ENCODE data around the gene DOCK7.
"Not testable (repeated sequence)": the region's sequence is repeated elsewhere in the genome, so short reads cannot be mapped to it uniquely, and the experiment has no call there.

Gene DOCK7

DNA sequence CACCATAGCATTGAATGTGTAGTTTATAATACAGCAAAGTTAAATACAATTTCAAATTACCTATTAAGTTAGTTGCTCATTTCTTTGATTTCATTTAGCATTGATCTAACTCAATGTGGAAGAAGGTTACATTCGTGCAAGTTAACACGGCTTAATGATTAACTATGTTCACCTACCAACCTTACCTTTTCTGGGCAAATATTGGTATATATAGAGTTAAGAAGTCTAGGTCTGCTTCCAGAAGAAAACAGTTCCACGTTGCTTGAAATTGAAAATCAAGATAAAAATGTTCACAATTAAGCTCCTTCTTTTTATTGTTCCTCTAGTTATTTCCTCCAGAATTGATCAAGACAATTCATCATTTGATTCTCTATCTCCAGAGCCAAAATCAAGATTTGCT, 90.9 kb downstream of the DOCK7 start, which contains the start of gene ANGPTL3:
Gene ANGPTL3 (plus strand): TSS at position 240 of the 400 bp plus-strand sequence. CDS start 47 bp downstream, at position 287.
- no peaks in the 10 kb centered on the region for H3K9me3 ChIP-seq (ENCODE audit: control insufficient read depth, low read length)
- H3K4me3 ChIP-seq (ENCODE audit: low read length) = no peak within 1 kb of the TSS
- no peaks in the 10 kb centered on the region for H3K27me3 ChIP-seq (ENCODE audit: control insufficient read depth, insufficient read depth, low read length)
- H3K4me1 ChIP-seq (ENCODE audit: control insufficient read depth, insufficient read depth, low read length) = no peaks in the 10 kb centered on the region
- no peaks in the 10 kb centered on the region for H3K36me3 ChIP-seq (ENCODE audit: control insufficient read depth, insufficient read depth, low read length)
- no peak within 1 kb of the TSS for H3K9ac ChIP-seq (ENCODE audit: low read length)

DNA sequence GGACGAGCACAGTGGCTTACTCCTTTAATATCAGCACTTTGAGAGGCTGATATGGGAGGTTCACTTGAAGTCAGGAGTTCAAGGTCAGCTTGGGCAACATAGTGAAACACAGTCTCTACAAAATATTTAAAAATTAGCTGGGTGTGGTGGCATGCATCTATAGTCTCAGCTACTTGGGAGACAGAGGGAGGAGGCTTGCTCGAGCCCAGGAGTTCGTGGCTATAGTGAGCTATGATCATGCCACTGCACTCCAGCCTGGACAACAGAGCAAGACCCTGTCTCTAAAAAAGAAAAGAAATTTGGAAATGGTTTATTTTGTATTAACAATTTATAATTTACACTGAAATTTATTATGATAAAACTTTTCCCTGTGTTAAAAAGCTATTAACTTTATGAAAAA, 92.5 kb downstream of the DOCK7 start:
- Histone ChIP-seq H3K36me3 (ENCODE audit: control insufficient read depth, insufficient read depth, low read length) (no peaks in the 10 kb centered on the region), H3K4me1 (ENCODE audit: control insufficient read depth, insufficient read depth, low read length) (no peaks in the 10 kb centered on the region), H3K27me3 (ENCODE audit: control insufficient read depth, insufficient read depth, low read length) (no peaks in the 10 kb centered on the region), H3K4me3 (ENCODE audit: low read length) (no peak overlapping the region), H3K9ac (ENCODE audit: low read length) (no peak overlapping the region), H3K9me3 (ENCODE audit: control insufficient read depth, low read length) (no peaks in the 10 kb centered on the region)

DNA sequence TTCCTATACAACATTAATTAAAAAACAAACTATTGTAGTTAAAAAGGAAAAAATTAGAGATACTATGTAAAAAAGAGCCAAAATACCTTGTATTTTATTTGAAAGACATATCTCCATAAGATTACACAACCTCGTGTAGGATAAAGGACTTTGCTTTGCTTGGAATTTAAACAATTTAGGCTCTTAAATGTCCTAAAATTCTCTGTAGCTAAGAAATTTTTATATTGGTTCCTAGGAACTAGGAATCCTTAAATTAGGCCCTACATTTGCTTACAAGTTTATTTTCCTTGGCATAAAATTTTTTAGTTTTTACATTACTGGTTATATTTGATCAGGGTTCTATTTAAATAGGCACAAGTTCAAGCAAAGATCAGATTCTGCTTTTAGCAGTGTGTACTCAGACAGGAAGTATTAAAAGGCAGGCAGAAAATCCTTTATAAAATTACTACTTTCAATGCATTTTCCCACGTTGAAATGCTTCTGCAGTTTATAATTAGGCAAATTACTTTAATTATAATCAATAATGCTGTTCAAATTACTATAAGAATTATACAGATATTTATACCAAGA, 94.3 kb downstream of the DOCK7 start:
- H3K27me3 ChIP-seq (ENCODE audit: control insufficient read depth, insufficient read depth, low read length) = no peaks in the 10 kb centered on the region
- no peak overlapping the region for H3K9ac ChIP-seq (ENCODE audit: low read length)
- H3K4me3 ChIP-seq (ENCODE audit: low read length) = no peak overlapping the region
- no peaks in the 10 kb centered on the region for H3K4me1 ChIP-seq (ENCODE audit: control insufficient read depth, insufficient read depth, low read length)
- H3K36me3 ChIP-seq (ENCODE audit: control insufficient read depth, insufficient read depth, low read length) = no peaks in the 10 kb centered on the region
- H3K9me3 ChIP-seq (ENCODE audit: control insufficient read depth, low read length) = no peaks in the 10 kb centered on the region

DNA sequence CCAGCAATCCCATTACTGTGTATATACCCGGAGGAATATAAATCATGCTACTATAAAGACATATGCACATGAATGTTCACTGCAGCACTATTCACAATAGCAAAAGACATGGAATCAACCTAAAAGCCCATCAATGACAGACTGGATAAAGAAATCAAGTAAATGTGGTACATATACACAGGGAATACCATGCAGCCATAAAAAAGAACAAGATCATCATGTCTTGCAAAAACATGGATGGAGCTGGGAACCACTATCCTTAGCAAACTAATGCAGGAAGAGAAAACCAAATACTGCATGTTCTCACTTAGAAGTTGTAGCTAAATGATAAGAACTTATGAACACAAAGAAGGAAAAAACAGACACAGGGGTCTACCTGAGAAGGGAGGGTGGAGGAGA, 97.2 kb downstream of the DOCK7 start:
- no peaks in the 10 kb centered on the region for H3K4me1 ChIP-seq (ENCODE audit: control insufficient read depth, insufficient read depth, low read length)
- no peaks in the 10 kb centered on the region for H3K36me3 ChIP-seq (ENCODE audit: control insufficient read depth, insufficient read depth, low read length)
- H3K9ac ChIP-seq (ENCODE audit: low read length) = no peak overlapping the region
- no peak overlapping the region for H3K4me3 ChIP-seq (ENCODE audit: low read length)
- H3K9me3 ChIP-seq (ENCODE audit: control insufficient read depth, low read length) = no peaks in the 10 kb centered on the region
- no peaks in the 10 kb centered on the region for H3K27me3 ChIP-seq (ENCODE audit: control insufficient read depth, insufficient read depth, low read length)

DNA sequence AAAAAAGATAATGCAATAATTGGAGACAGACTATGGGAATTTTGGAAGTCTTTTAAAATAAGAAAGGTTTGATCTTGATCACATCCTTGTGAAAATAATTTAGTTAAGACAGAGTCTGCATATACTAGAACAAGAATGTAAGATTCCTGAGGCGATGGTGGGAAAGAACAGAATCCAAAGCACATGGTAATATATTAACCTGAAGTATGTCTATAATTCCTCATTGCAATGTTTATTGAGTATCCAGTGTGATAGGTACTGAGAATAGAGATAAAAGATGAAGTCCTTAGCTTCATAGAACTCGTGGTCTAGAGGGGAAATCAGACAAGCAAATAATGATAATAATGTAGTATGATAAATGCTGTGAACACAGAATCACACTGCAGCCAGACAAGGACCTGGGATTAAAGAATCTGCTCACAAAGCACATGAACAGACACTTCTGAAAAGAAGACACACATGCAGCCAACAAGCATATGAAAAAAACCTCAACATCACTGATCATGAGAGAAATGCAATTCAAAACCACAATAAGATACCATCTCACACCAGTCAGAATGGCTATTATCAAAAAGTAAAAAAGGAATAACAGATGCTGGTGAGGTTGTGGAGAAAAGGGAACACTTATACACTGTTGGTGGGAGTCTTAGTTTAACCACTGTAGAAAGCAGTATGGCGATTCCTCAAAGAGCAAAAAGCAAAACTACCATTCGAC, 97.8 kb downstream of the DOCK7 start:
- H3K4me1 ChIP-seq (ENCODE audit: control insufficient read depth, insufficient read depth, low read length) = no peaks in the 10 kb centered on the region
- no peaks in the 10 kb centered on the region for H3K27me3 ChIP-seq (ENCODE audit: control insufficient read depth, insufficient read depth, low read length)
- no peak overlapping the region for H3K4me3 ChIP-seq (ENCODE audit: low read length)
- H3K36me3 ChIP-seq (ENCODE audit: control insufficient read depth, insufficient read depth, low read length) = no peaks in the 10 kb centered on the region
- H3K9me3 ChIP-seq (ENCODE audit: control insufficient read depth, low read length) = no peaks in the 10 kb centered on the region
- H3K9ac ChIP-seq (ENCODE audit: low read length) = no peak overlapping the region

DNA sequence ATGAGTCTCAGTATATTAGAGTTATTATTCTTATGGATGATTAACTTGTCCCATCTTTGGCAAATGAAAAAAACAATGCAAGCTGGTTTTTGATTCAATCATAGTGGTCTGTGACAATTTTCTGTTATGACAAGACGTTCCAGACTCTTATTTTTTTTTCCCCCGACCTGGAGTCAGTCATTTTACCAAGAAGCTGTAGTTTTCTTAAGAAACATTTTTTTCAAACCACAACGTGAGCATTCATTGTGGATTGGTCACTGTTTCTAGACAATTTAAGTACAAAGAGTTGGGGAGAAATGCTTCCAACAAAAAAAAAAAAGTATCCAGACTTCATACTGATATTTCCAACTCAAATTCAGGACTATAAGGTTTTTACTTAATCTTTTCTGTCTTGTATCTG, 98.9 kb downstream of the DOCK7 start:
- no peaks in the 10 kb centered on the region for H3K27me3 ChIP-seq (ENCODE audit: control insufficient read depth, insufficient read depth, low read length)
- no peaks in the 10 kb centered on the region for H3K9me3 ChIP-seq (ENCODE audit: control insufficient read depth, low read length)
- no peak overlapping the region for H3K4me3 ChIP-seq (ENCODE audit: low read length)
- no peaks in the 10 kb centered on the region for H3K4me1 ChIP-seq (ENCODE audit: control insufficient read depth, insufficient read depth, low read length)
- H3K9ac ChIP-seq (ENCODE audit: low read length) = no peak overlapping the region
- no peaks in the 10 kb centered on the region for H3K36me3 ChIP-seq (ENCODE audit: control insufficient read depth, insufficient read depth, low read length)

DNA sequence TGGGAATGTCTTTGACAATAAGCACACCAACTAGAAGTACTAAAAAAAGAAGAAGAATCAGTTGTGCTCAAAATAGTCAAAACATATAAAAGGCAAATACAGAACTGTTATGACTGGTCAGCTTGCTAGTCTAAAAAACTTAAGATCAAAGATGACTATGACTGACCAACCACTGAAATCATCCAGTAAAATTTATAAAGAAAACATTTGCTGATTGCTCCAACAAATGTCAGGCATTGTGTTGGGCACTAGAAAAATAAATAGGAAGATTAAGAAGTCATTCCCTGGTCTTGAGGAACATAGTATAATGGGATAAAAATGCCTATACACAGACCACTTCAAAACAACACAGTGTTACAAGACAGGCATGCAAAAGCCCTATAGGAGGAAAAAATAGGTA, 100.2 kb downstream of the DOCK7 start:
- no peaks in the 10 kb centered on the region for H3K4me1 ChIP-seq (ENCODE audit: control insufficient read depth, insufficient read depth, low read length)
- H3K9ac ChIP-seq (ENCODE audit: low read length) = no peak overlapping the region
- no peaks in the 10 kb centered on the region for H3K27me3 ChIP-seq (ENCODE audit: control insufficient read depth, insufficient read depth, low read length)
- H3K4me3 ChIP-seq (ENCODE audit: low read length) = no peak overlapping the region
- H3K9me3 ChIP-seq (ENCODE audit: control insufficient read depth, low read length) = no peaks in the 10 kb centered on the region
- no peaks in the 10 kb centered on the region for H3K36me3 ChIP-seq (ENCODE audit: control insufficient read depth, insufficient read depth, low read length)

DNA sequence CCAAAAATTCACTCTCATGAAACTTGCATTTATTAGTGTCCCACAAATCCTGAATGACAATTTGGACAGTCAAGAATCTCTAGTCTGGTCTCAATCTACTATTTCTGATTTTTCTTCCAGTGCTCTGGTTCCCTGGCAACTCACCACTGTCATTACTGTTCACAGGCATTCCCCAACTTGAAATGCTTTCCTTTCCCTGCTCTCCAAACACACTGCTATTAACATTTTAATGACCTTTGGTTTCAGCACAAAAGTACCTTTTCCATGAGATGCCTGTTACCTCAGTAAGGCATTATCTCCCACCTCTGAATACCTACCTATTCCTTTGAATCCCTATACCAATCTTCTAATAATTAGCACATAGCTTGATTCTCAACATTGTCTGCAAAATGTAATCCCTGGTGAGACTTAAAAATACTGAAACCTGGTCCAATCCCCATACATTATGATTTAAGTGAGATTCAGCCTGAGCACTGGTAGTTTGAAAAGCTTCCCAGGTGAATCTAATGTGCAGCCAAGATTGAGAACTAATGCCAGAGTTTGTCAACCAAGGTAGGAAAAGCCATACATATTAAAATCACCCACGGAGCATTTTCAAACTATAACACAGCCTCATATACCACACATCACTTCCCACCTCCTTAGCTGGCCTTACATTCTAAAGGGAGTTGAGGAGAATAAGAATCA, 102.6 kb downstream of the DOCK7 start:
- H3K36me3 ChIP-seq (ENCODE audit: control insufficient read depth, insufficient read depth, low read length) = no peaks in the 10 kb centered on the region
- H3K27me3 ChIP-seq (ENCODE audit: control insufficient read depth, insufficient read depth, low read length) = no peaks in the 10 kb centered on the region

DNA sequence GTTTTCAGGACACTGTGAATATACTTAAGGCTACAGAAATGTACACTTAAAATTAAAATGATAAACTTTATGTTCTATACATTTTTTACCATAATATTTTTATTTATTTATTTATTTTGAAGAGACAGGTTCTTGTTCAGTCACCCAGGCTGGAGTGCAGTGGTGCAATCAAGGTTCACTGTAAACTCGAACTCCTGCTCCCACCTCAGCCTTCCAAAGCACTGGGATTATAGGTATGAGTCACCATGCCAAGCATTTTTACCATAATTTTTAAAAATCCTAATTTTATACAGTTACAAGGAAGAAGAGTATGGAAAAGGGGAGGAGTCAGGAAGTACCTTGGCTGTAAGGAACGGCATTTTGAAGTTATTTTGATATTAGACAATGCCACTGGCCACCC, 114.5 kb downstream of the DOCK7 start:
- no peaks in the 10 kb centered on the region for H3K36me3 ChIP-seq (ENCODE audit: control insufficient read depth, insufficient read depth, low read length)
- no peaks in the 10 kb centered on the region for H3K27me3 ChIP-seq (ENCODE audit: control insufficient read depth, insufficient read depth, low read length)
- no peaks in the 10 kb centered on the region for H3K9me3 ChIP-seq (ENCODE audit: control insufficient read depth, low read length)
- no peak overlapping the region for H3K4me3 ChIP-seq (ENCODE audit: low read length)
- no peaks in the 10 kb centered on the region for H3K4me1 ChIP-seq (ENCODE audit: control insufficient read depth, insufficient read depth, low read length)
- no peak overlapping the region for H3K9ac ChIP-seq (ENCODE audit: low read length)

More for the DNA sequence above, 102.6 kb downstream of the DOCK7 start:
- no peaks in the 10 kb centered on the region for H3K9me3 ChIP-seq (ENCODE audit: control insufficient read depth, low read length)
- no peak overlapping the region for H3K4me3 ChIP-seq (ENCODE audit: low read length)
- no peak overlapping the region for H3K9ac ChIP-seq (ENCODE audit: low read length)
- H3K4me1 ChIP-seq (ENCODE audit: control insufficient read depth, insufficient read depth, low read length) = no peaks in the 10 kb centered on the region

DNA sequence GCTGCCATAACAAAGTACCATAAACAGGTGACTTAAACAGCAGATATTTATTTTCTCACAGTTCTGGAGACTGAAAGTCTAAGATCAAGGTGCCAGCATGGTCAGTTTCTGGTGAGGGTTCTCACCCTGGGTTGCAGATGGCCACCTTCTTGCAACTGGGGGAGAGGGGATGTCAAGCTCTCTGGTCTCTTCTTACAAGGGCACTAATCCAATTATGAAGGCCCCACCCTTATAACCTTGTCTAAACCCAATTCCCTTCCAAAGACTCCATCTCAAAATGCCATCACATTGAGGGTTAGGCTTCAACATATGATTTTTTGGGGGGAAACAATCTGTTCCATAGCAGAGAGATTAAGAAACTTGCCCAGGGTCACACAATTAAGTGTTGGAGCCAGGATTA, 115.7 kb downstream of the DOCK7 start:
- no peaks in the 10 kb centered on the region for H3K36me3 ChIP-seq (ENCODE audit: control insufficient read depth, insufficient read depth, low read length)
- no peak overlapping the region for H3K4me3 ChIP-seq (ENCODE audit: low read length)
- no peaks in the 10 kb centered on the region for H3K9me3 ChIP-seq (ENCODE audit: control insufficient read depth, low read length)
- no peaks in the 10 kb centered on the region for H3K4me1 ChIP-seq (ENCODE audit: control insufficient read depth, insufficient read depth, low read length)
- no peaks in the 10 kb centered on the region for H3K27me3 ChIP-seq (ENCODE audit: control insufficient read depth, insufficient read depth, low read length)
- no peak overlapping the region for H3K9ac ChIP-seq (ENCODE audit: low read length)

DNA sequence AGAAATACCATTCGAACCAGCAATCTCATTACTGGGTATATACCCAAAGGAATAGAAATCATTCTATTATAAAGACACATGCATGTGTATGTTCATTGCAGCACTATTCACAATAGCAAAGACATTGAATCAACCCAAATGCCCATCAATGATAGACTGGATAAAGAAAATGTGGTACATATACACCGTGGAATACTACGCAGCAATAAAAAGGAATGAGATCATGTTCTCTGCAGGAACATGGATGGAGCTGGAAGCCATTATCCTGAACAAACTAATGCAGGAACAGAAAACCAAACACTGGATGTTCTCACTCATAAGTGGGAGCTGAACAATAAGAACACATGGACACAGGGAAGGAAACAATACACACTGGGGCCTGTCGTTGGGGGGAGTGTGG, 116.7 kb downstream of the DOCK7 start:
- H3K36me3 ChIP-seq (ENCODE audit: control insufficient read depth, insufficient read depth, low read length); H3K4me3 ChIP-seq (ENCODE audit: low read length); H3K9ac ChIP-seq (ENCODE audit: low read length); H3K9me3 ChIP-seq (ENCODE audit: control insufficient read depth, low read length); H3K4me1 ChIP-seq (ENCODE audit: control insufficient read depth, insufficient read depth, low read length); H3K27me3 ChIP-seq (ENCODE audit: control insufficient read depth, insufficient read depth, low read length): not testable (repeated sequence)

DNA sequence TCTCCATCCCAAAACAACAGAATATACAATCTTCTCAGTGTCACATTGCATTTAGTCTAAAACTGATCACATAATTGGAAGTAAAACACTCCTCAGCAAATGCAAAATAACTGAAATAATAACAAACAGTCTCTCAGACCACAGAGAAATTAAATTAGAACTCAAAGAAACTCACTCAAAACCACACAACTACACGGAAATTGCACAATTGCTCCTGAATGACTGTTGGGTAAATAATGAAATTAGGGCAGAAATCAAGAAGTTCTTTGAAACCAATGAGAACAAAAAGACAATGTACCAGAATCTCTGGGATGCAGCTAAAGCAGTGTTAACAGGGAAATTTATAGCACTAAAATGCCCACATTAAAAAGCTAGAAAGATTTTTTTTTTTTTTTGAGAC, 120.3 kb downstream of the DOCK7 start:
- H3K4me1 ChIP-seq (ENCODE audit: control insufficient read depth, insufficient read depth, low read length); H3K36me3 ChIP-seq (ENCODE audit: control insufficient read depth, insufficient read depth, low read length); H3K27me3 ChIP-seq (ENCODE audit: control insufficient read depth, insufficient read depth, low read length); H3K9ac ChIP-seq (ENCODE audit: low read length); H3K9me3 ChIP-seq (ENCODE audit: control insufficient read depth, low read length); H3K4me3 ChIP-seq (ENCODE audit: low read length): not testable (repeated sequence)

Measured in mucosa of stomach (tissue), 1 donor.